ENCODE results near the gene CLK1.

DNA sequence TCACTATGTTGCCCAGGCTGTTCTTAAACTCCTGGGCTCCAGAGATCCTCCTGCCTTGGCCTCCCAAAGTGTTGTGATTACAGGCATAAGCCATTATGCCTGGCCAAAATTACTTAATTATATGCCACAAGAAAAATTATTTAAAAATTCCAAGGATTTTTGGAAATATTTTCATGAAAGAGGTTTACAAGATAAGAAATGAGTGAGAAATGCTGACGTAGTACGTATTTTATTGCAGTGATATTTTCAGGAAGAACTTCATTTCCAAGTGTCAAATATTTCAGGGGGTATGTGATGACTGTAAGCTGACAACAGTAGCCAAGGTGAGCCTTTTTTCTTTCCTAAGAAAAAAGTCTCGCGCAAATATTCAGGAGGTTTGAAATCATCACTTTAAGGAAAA is 45.5 kb upstream of the CLK1 start:
- TF ChIP-seq CTCF (IDR thresholded peaks at IDR 0.05) (no peak), POLR2A (IDR thresholded peaks at IDR 0.05) (no peak)

Measured in gastroesophageal sphincter (tissue), 3 donors.